Thymus (tissue), 11 donors: Measurements from ENCODE around the gene PLEKHB1. TPM values are rescaled to one million over a fixed set of nuclear protein-coding genes. Genes with fewer than 3 reads are reported as not detected.

Source experiments
- DNase-seq, 9 donors: peaks; one replicate each; pipeline ENCODE4 v3.0.0-alpha.2; 2013; ENCODE audit warnings: low spot score in 9 of 9, low read depth in 6 of 9, missing footprints in 1 of 9
- H3K27ac ChIP-seq, 2 donors: one replicate each; pipeline ENCODE4 v1.5.1; 2013; ENCODE audit warnings: control low read depth in 1 of 2, low read depth in 1 of 2, low read length in 1 of 2, mild to moderate bottlenecking in 1 of 2, moderate library complexity in 1 of 2
- H3K27me3 ChIP-seq, 2 donors: one replicate each; pipeline ENCODE4 v1.5.1; 2013; ENCODE audit warnings: low read length in 1 of 2; ENCODE audit not compliant: control insufficient read depth in 2 of 2, insufficient read depth in 1 of 2
- H3K36me3 ChIP-seq, 2 donors: one replicate each; pipeline ENCODE4 v1.5.1; 2013; ENCODE audit warnings: low read length in 1 of 2, mild to moderate bottlenecking in 1 of 2, moderate library complexity in 1 of 2; ENCODE audit not compliant: control insufficient read depth in 2 of 2, insufficient read depth in 2 of 2
- H3K4me1 ChIP-seq, 2 donors: one replicate each; pipeline ENCODE4 v1.5.1; 2013; ENCODE audit warnings: low read length in 2 of 2; ENCODE audit not compliant: control insufficient read depth in 2 of 2, insufficient read depth in 2 of 2
- H3K4me3 ChIP-seq, 2 donors: one replicate each; pipeline ENCODE4 v1.5.1; 2013; ENCODE audit warnings: low read length in 2 of 2, control low read depth in 1 of 2, mild to moderate bottlenecking in 1 of 2
- H3K9me3 ChIP-seq, 2 donors: one replicate each; pipeline ENCODE4 v1.5.1; 2013; ENCODE audit warnings: low read length in 1 of 2, mild to moderate bottlenecking in 1 of 2; ENCODE audit not compliant: control insufficient read depth in 2 of 2, insufficient read depth in 1 of 2
- WGBS: extraction: QIAGEN DNeasy Blood & Tissue Kit; methylation state at CpG from one replicate; pipeline ENCODE4 v1.1.7; 2013; 5-methylcytosine and 5-hydroxymethylcytosine counted together
- polyA plus RNA-seq: library from polyadenylated mRNA; stranded (reverse); fragments of 200-250 nt; gene quantifications from one replicate; pipeline ENCODE4 v1.2.3, GENCODE V29; 2013
- total RNA-seq: library from RNA; stranded (reverse); fragments of 120-200 nt; gene quantifications from one replicate; pipeline ENCODE4 v1.2.4, GENCODE V29; 2013
- donor health status: healthy.

The PLEKHB1 gene
- total and polyA plus RNA-seq, 2 donors, result 4.7 to 6.1 TPM

DNA sequence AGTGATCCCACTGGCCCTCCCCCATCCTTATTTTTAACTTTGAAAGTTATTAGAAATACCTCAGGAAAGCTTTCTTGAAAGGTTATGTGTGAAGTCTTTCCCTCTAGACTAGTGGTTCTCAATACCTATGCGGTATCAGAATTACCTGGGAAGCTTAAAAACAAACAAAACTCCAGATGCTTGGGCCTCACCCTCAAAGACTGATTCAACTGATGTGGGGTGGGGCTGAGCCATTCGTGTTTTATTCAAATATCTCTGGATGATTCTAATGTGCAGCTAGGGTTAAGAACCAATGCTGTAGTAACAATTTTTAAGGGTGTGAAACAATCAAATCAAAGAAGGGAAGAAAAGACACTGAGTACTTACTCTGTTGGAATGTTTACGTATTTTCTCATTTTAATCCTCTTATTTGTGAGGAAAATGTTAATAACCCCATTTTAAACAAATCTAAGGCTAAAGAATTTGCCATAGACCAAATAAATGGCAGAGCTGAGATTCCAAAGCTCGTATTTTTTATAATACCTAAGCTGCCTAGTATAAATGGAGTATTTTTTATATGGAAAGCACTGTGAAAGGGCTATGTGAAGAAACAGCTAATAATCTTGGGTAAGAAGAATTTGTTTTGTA is 47.6 kb downstream of the PLEKHB1 start:
- no peak overlapping the region for H3K4me3 ChIP-seq
- H3K27me3 ChIP-seq, result no peaks in the 10 kb centered on the region
- WGBS, result over 99% methylated on average over 4 of the region's 4 CpGs
- no peak for DNase-seq
- no peak overlapping the region for H3K27ac ChIP-seq
- no peaks in the 10 kb centered on the region for H3K9me3 ChIP-seq
- peaks cover 0 to 5% of the 10 kb centered on the region in 2 donors for H3K36me3 ChIP-seq
- no peaks in the 10 kb centered on the region for H3K4me1 ChIP-seq

DNA sequence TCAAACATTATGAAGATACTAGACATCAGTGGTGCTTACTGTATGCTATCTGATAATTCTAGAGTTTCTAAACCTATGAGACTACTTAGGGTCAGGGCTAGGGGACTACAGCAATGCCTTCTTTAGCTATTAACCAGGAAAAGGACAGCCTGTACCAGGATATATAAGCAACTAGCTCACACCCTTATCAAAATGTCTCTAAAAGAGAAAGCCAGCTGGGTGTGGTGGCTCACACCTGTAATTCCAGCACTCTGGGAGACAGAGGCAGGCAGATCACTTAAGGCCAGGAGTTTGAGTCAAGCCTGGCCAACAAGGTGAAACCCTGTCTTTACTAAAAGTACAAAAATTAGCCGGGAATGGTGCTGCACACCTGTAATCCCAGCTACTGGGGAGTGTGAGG is 58.7 kb downstream of the PLEKHB1 start:
- no peak for DNase-seq
- Histone ChIP-seq H3K4me1 (no peaks in the 10 kb centered on the region), H3K4me3 (no peak overlapping the region), H3K9me3 (no peaks in the 10 kb centered on the region), H3K36me3 (peaks cover 6 to 20% of the 10 kb centered on the region in 2 donors), H3K27ac (no peak overlapping the region), H3K27me3 (no peaks in the 10 kb centered on the region)
- whole genome bisulfite sequencing, result 98% methylated on average over 1 of the region's 1 CpG

DNA sequence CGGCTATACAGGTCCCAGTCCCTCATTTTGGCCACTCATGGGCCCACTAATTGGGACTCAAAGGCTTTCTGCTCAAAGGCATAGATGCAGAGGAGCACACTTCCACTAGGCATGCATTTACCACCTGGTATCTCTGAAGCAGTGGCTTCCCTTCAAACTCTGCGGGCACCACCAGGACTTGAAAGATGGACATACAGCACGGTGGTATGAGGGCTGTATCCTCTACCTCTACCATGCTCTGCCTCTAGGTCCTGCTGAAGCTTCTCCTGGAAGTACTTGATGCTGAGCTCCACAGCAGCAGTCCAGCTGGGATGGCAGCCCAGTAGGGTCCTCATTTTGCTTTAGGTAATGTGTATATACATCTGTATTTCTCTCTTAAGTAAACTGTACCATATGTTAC is 64.6 kb downstream of the PLEKHB1 start:
- DNase-seq, result no peak
- WGBS, result 99% methylated on average over 3 of the region's 3 CpGs
- H3K4me3 ChIP-seq, result no peak overlapping the region
- no peaks in the 10 kb centered on the region for H3K4me1 ChIP-seq
- H3K9me3 ChIP-seq, result no peaks in the 10 kb centered on the region
- no peak overlapping the region for H3K27ac ChIP-seq
- no peaks in the 10 kb centered on the region for H3K27me3 ChIP-seq
- peaks cover 7 to 15% of the 10 kb centered on the region in 2 donors for H3K36me3 ChIP-seq

Other genes starting within 250 kb of the PLEKHB1 start
- gene FAM168A, start 48.5 kb upstream of the PLEKHB1 start, total RNA-seq, result 9.7 TPM
- 6.8 TPM for gene FAM168A, start 48.5 kb upstream of the PLEKHB1 start, polyA plus RNA-seq
- gene RAB6A, start 114.5 kb downstream of the PLEKHB1 start, total RNA-seq, result 48.9 TPM
- 64.4 TPM for gene RAB6A, start 114.5 kb downstream of the PLEKHB1 start, polyA plus RNA-seq
- gene MRPL48, start 141.3 kb downstream of the PLEKHB1 start, total RNA-seq, result 66.6 TPM
- 43.7 TPM for gene MRPL48, start 141.3 kb downstream of the PLEKHB1 start, polyA plus RNA-seq
- 58.3 TPM for gene COA4, start 230.3 kb downstream of the PLEKHB1 start, total RNA-seq
- gene COA4, start 230.3 kb downstream of the PLEKHB1 start, polyA plus RNA-seq, result 60.5 TPM
- 9.5 TPM for gene PAAF1, start 230.4 kb downstream of the PLEKHB1 start, total RNA-seq
- 24.7 TPM for gene PAAF1, start 230.4 kb downstream of the PLEKHB1 start, polyA plus RNA-seq